Right lobe of liver (tissue), 6 donors: Measurements from ENCODE around the gene KRTAP10-1. TPM values are rescaled to one million over a fixed set of nuclear protein-coding genes. Genes with fewer than 3 reads are reported as not detected.
A peak's percentile ranks its signal among the peaks of the same experiment; 100 is the strongest.

Source experiments
- ATAC-seq, 4 donors: fragments of 200-7000 bp; cut with Tn5 transposase; one replicate each; pipeline ENCODE4 v1.9.1; 2020; ENCODE audit warnings: mild to moderate bottlenecking in 4 of 4, moderate library complexity in 4 of 4
- DNase-seq, 3 donors: peaks; one replicate each; pipeline ENCODE4 v3.0.0-alpha.2; 2020
- H3K27ac ChIP-seq, 3 donors: fragments of 200-600 bp; one replicate each; pipeline ENCODE4 v1.8.0; 2022
- H3K27me3 ChIP-seq, 2 donors: fragments of 200-600 bp; one replicate each; pipeline ENCODE4 v1.8.0; 2022
- H3K36me3 ChIP-seq, 4 donors: fragments of 200-600 bp; sonication (generic) in 1 of 4; one replicate each; pipeline versions ENCODE4 v1.5.1 to v1.8.0; 2017 to 2022; ENCODE audit warnings: control low read depth in 1 of 4
- H3K4me1 ChIP-seq, 4 donors: fragments of 200-600 bp; sonication (generic) in 1 of 4; one replicate each; pipeline versions ENCODE4 v1.5.1 to v1.8.0; 2017 to 2022; ENCODE audit warnings: control low read depth in 1 of 4
- H3K4me3 ChIP-seq, 3 donors: fragments of 200-600 bp; one replicate each; pipeline ENCODE4 v1.8.0; 2022
- H3K9me3 ChIP-seq, 4 donors: fragments of 200-600 bp; sonication (generic) in 1 of 4; one replicate each; pipeline versions ENCODE4 v1.5.1 to v1.8.0; 2017 to 2022; ENCODE audit warnings: control low read depth in 1 of 4
- POLR2A ChIP-seq: fragments of 450-650 bp; IDR thresholded peaks from one replicate; pipeline ENCODE4 v1.6.1; 2017; ENCODE audit warnings: antibody characterized with exemption, mild to moderate bottlenecking
- WGBS: methylation state at CpG from one replicate; pipeline ENCODE4 v1.1.6; 2018; ENCODE audit warnings: low coverage, low lambda C conversion rate; ENCODE audit not compliant: insufficient coverage; ENCODE audit errors: missing lambda C conversion rate; 5-methylcytosine and 5-hydroxymethylcytosine counted together
- intact Hi-C, 2 donors: fragments of 100-400 bp; cut with DNase I; formaldehyde crosslinking; loops; one replicate each; pipeline versions ENCODE4 v1.11.2 to v1.14.1; 2022
- total RNA-seq, 6 experiments: library from RNA; depleted of rRNA in 2 of 6; stranded (reverse); fragments of >200 nt in 2 of 6; fragmentation: NEBNext Ultra II Directional in 3 of 6; extraction: Animal tissue kit (Norgen Biotek cat#: 25700) in 3 of 6; gene quantifications; one replicate each; pipeline versions ENCODE4 v1.1.0 to v1.2.4, GENCODE V29; 2016 to 2023
- TF ChIP-seq, protein P1 (sequence below), 4 donors: fragments of 200-600 bp in 3 of 4; fragments of 450-650 bp in 1 of 4; IDR thresholded peaks; one replicate each; pipeline versions ENCODE4 v1.5.1 to v1.8.0; 2016 to 2022; ENCODE audit warnings: antibody characterized with exemption in 4 of 4, mild to moderate bottlenecking in 2 of 4
- donor health status: DM: no; HTN: yes; CAD: no.
- donor health status: DM: no; HTN: no; CAD: no.
- donor health status: DM: no; HTN: no; CAD: no.
- donor health status: DM: no; HTN: yes; CAD: no.
- donor health status: DM: no; HTN: yes; CAD: no.

KRTAP10-1 gene
- total RNA-seq, 6 experiments from 2014 or later: not detected

- 89% methylated on average over 14 of the region's 37 CpGs for WGBS
- H3K9me3 ChIP-seq: no peaks in the 10 kb centered on the region
- peak in 2 of 3 donors; percentile 18 to 44 for DNase-seq
- H3K4me1 ChIP-seq: no peaks in the 10 kb centered on the region
- H3K4me3 ChIP-seq: no peak overlapping the region
- H3K27ac ChIP-seq: no peak overlapping the region
- intact Hi-C loops: no loop called here
- no peak for TF ChIP-seq POLR2A
- TF ChIP-seq, protein P1, sequence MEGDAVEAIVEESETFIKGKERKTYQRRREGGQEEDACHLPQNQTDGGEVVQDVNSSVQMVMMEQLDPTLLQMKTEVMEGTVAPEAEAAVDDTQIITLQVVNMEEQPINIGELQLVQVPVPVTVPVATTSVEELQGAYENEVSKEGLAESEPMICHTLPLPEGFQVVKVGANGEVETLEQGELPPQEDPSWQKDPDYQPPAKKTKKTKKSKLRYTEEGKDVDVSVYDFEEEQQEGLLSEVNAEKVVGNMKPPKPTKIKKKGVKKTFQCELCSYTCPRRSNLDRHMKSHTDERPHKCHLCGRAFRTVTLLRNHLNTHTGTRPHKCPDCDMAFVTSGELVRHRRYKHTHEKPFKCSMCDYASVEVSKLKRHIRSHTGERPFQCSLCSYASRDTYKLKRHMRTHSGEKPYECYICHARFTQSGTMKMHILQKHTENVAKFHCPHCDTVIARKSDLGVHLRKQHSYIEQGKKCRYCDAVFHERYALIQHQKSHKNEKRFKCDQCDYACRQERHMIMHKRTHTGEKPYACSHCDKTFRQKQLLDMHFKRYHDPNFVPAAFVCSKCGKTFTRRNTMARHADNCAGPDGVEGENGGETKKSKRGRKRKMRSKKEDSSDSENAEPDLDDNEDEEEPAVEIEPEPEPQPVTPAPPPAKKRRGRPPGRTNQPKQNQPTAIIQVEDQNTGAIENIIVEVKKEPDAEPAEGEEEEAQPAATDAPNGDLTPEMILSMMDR (IDR thresholded peaks at IDR 0.05): no peak
- no peak for ATAC-seq
- no peaks in the 10 kb centered on the region for H3K36me3 ChIP-seq
- no peaks in the 10 kb centered on the region for H3K27me3 ChIP-seq
Observed at GRCh38 chr21:44533121-44533890, 6.7 kb downstream of the KRTAP10-1 start.

- no peak for ATAC-seq
- DNase-seq: peak in 1 of 3 donors; percentile 20
- Histone ChIP-seq H3K27me3 (no peaks in the 10 kb centered on the region), H3K4me3 (no peak overlapping the region), H3K9me3 (no peaks in the 10 kb centered on the region), H3K27ac (no peak overlapping the region), H3K4me1 (no peaks in the 10 kb centered on the region), H3K36me3 (no peaks in the 10 kb centered on the region)
- WGBS: 87% methylated on average over 12 of the region's 16 CpGs
- TF ChIP-seq, protein P1 (IDR thresholded peaks at IDR 0.05): no peak
- TF ChIP-seq POLR2A: no peak
- intact Hi-C loops: no loop called here
Observed at GRCh38 chr21:44532712-44533111, 7.3 kb downstream of the KRTAP10-1 start.

- no peaks in the 10 kb centered on the region for H3K27me3 ChIP-seq
- no peaks in the 10 kb centered on the region for H3K36me3 ChIP-seq
- WGBS: 56% methylated on average over 9 of the region's 30 CpGs
- ATAC-seq (no peak), DNase-seq (peak in 2 of 3 donors; percentile 17 to 42)
- no peaks in the 10 kb centered on the region for H3K4me1 ChIP-seq
- intact Hi-C loops: no loop called here
- H3K4me3 ChIP-seq: no peak overlapping the region
- H3K9me3 ChIP-seq: no peaks in the 10 kb centered on the region
- H3K27ac ChIP-seq: no peak overlapping the region
- TF ChIP-seq POLR2A: no peak
- TF ChIP-seq, protein P1 (IDR thresholded peaks at IDR 0.05): no peak
Observed at GRCh38 chr21:44531606-44532564, 8.1 kb downstream of the KRTAP10-1 start.

DNA sequence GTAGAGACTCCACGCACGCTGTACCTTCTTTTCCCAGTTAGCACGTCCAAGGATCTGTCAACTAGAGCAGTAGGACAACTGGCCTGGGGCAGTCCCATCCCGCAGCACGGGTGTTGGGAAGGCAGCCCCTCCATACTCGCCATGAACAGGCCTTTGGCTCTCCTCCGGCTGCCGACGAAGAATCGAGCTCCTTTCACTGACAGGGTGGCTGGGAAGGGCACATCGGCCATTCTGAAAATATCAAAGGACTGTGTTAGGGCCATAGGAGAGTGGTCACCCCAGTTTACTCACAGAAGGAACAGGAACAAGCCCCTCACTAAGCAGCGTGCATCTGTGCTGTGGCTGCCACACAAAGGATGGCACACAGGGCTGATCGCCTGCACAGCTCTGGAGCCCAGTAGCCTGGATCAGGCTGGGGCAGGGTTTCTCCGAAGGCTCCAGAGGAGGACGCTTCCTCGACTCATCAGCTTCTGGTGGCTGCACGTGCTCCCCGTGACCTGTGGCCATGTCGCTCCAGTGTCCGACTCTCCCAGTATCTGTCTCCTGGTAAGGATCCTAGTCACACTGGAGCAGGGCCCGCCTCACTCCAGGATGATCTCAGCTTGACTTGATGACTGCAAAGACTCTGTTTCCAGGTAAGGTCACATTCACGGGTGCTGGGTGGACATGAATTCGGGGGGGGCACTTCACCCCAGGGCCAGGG, 8.9 kb downstream of the KRTAP10-1 start:
- no peak for TF ChIP-seq POLR2A
- TF ChIP-seq, protein P1 (IDR thresholded peaks at IDR 0.05): no peak
- intact Hi-C loops: no loop called here
- no peaks in the 10 kb centered on the region for H3K27me3 ChIP-seq
- peak in 1 of 3 donors; percentile 34 for DNase-seq
- no peaks in the 10 kb centered on the region for H3K4me1 ChIP-seq
- H3K36me3 ChIP-seq: no peaks in the 10 kb centered on the region
- 51% methylated on average over 6 of the region's 23 CpGs for WGBS
- H3K27ac ChIP-seq: no peak overlapping the region
- H3K4me3 ChIP-seq: no peak overlapping the region
- no peak for ATAC-seq
- H3K9me3 ChIP-seq: no peaks in the 10 kb centered on the region
